ENCODE results near the gene IL34. TPM values are rescaled to one million over a fixed set of nuclear protein-coding genes. Genes with fewer than 3 reads are reported as not detected.

The IL34 gene
- total and polyA plus RNA-seq, 4 donors = 0.25 to 0.93 (median 0.42) TPM

- Histone ChIP-seq H3K36me3 (ENCODE audit: control insufficient read depth in 4 of 4, insufficient read depth in 3 of 4, low read depth in 1 of 4, low read length in 3 of 4) (no peaks in the 10 kb centered on the region), H3K9ac (ENCODE audit: low read depth in 1 of 2, low read length in 2 of 2) (no peak overlapping the region), H3K9me3 (ENCODE audit: control insufficient read depth in 4 of 4, low read length in 3 of 4) (no peaks in the 10 kb centered on the region), H3K4me3 (ENCODE audit: low read depth in 1 of 3, low read length in 3 of 3) (no peak overlapping the region), H3K4me1 (ENCODE audit: control insufficient read depth in 4 of 4, insufficient read depth in 4 of 4, low read length in 3 of 4) (no peaks in the 10 kb centered on the region), H3K27me3 (ENCODE audit: control insufficient read depth in 4 of 4, insufficient read depth in 4 of 4, low read length in 3 of 4) (no peaks in the 10 kb centered on the region), H3K27ac (ENCODE audit: low read depth in 1 of 2, low read length in 2 of 2) (no peak overlapping the region)
- TF ChIP-seq HNF4G (IDR thresholded peaks at IDR 0.05) (no peak), NR2F2 (IDR thresholded peaks at IDR 0.05) (no peak), YY1 (IDR thresholded peaks at IDR 0.05) (no peak), RAD21 (IDR thresholded peaks at IDR 0.05) (no peak), ATF3 (IDR thresholded peaks at IDR 0.05) (no peak), SP1 (IDR thresholded peaks at IDR 0.05) (no peak), JUND (IDR thresholded peaks at IDR 0.05) (no peak), ZBTB33 (IDR thresholded peaks at IDR 0.05) (no peak), FOXA1 (IDR thresholded peaks at IDR 0.05) (no peak), FOXA2 (IDR thresholded peaks at IDR 0.05) (no peak)
- TF ChIP-seq, protein P1, sequence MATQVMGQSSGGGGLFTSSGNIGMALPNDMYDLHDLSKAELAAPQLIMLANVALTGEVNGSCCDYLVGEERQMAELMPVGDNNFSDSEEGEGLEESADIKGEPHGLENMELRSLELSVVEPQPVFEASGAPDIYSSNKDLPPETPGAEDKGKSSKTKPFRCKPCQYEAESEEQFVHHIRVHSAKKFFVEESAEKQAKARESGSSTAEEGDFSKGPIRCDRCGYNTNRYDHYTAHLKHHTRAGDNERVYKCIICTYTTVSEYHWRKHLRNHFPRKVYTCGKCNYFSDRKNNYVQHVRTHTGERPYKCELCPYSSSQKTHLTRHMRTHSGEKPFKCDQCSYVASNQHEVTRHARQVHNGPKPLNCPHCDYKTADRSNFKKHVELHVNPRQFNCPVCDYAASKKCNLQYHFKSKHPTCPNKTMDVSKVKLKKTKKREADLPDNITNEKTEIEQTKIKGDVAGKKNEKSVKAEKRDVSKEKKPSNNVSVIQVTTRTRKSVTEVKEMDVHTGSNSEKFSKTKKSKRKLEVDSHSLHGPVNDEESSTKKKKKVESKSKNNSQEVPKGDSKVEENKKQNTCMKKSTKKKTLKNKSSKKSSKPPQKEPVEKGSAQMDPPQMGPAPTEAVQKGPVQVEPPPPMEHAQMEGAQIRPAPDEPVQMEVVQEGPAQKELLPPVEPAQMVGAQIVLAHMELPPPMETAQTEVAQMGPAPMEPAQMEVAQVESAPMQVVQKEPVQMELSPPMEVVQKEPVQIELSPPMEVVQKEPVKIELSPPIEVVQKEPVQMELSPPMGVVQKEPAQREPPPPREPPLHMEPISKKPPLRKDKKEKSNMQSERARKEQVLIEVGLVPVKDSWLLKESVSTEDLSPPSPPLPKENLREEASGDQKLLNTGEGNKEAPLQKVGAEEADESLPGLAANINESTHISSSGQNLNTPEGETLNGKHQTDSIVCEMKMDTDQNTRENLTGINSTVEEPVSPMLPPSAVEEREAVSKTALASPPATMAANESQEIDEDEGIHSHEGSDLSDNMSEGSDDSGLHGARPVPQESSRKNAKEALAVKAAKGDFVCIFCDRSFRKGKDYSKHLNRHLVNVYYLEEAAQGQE (IDR thresholded peaks at IDR 0.05) = no peak
- TF ChIP-seq, protein P2, sequence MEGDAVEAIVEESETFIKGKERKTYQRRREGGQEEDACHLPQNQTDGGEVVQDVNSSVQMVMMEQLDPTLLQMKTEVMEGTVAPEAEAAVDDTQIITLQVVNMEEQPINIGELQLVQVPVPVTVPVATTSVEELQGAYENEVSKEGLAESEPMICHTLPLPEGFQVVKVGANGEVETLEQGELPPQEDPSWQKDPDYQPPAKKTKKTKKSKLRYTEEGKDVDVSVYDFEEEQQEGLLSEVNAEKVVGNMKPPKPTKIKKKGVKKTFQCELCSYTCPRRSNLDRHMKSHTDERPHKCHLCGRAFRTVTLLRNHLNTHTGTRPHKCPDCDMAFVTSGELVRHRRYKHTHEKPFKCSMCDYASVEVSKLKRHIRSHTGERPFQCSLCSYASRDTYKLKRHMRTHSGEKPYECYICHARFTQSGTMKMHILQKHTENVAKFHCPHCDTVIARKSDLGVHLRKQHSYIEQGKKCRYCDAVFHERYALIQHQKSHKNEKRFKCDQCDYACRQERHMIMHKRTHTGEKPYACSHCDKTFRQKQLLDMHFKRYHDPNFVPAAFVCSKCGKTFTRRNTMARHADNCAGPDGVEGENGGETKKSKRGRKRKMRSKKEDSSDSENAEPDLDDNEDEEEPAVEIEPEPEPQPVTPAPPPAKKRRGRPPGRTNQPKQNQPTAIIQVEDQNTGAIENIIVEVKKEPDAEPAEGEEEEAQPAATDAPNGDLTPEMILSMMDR (IDR thresholded peaks at IDR 0.05; ENCODE audit: low read depth, low read length, missing input control) = no peak
- TF ChIP-seq, protein P3, sequence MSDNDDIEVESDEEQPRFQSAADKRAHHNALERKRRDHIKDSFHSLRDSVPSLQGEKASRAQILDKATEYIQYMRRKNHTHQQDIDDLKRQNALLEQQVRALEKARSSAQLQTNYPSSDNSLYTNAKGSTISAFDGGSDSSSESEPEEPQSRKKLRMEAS (IDR thresholded peaks at IDR 0.05) = no peak
- DNase-seq (ENCODE audit: low spot score) = no peak
- 92% methylated on average over 7 of the region's 7 CpGs for WGBS
Measured at GRCh38 chr16:70608521-70608920, 37.8 kb upstream of the IL34 start.

- no peak for DNase-seq (ENCODE audit: low spot score)
- no peak overlapping the region for H3K4me3 ChIP-seq (ENCODE audit: low read depth in 1 of 3, low read length in 3 of 3)
- no peak overlapping the region for H3K27ac ChIP-seq (ENCODE audit: low read depth in 1 of 2, low read length in 2 of 2)
- no peaks in the 10 kb centered on the region for H3K9me3 ChIP-seq (ENCODE audit: control insufficient read depth in 4 of 4, low read length in 3 of 4)
- H3K9ac ChIP-seq (ENCODE audit: low read depth in 1 of 2, low read length in 2 of 2) = no peak overlapping the region
- no peaks in the 10 kb centered on the region for H3K27me3 ChIP-seq (ENCODE audit: control insufficient read depth in 4 of 4, insufficient read depth in 4 of 4, low read length in 3 of 4)
- no peaks in the 10 kb centered on the region for H3K4me1 ChIP-seq (ENCODE audit: control insufficient read depth in 4 of 4, insufficient read depth in 4 of 4, low read length in 3 of 4)
- TF ChIP-seq RAD21 (IDR thresholded peaks at IDR 0.05) (no peak), TAF1 (conservative IDR thresholded peaks at IDR 0.05) (no peak), YY1 (IDR thresholded peaks at IDR 0.05) (no peak), NR2F2 (IDR thresholded peaks at IDR 0.05) (no peak), RXRA (IDR thresholded peaks at IDR 0.05) (peak in 1 of 2 donors; percentile 20), HNF4A (conservative IDR thresholded peaks at IDR 0.05) (no peak), HNF4G (IDR thresholded peaks at IDR 0.05) (no peak)
- 69% methylated on average over 18 of the region's 18 CpGs for WGBS
- H3K36me3 ChIP-seq (ENCODE audit: control insufficient read depth in 4 of 4, insufficient read depth in 3 of 4, low read depth in 1 of 4, low read length in 3 of 4) = no peaks in the 10 kb centered on the region
Measured at GRCh38 chr16:70610273-70611223, 35.8 kb upstream of the IL34 start.
